Sigmoid colon (tissue), 3 donors: ENCODE measurements around the gene RRM2.

ENCODE experiments used
- CTCF ChIP-seq, 4 experiments: fragments of 450-650 bp in 3 of 4; fragments of 200-600 bp in 1 of 4; IDR thresholded peaks; one replicate each; pipeline ENCODE4 v1.5.1; 2016 to 2019; ENCODE audit warnings: antibody characterized with exemption in 4 of 4, mild to moderate bottlenecking in 3 of 4, moderate library complexity in 2 of 4
- POLR2A ChIP-seq, 2 donors: fragments of 450-650 bp; IDR thresholded peaks; one replicate each; pipeline ENCODE4 v1.6.1; 2016; ENCODE audit warnings: antibody characterized with exemption in 2 of 2, mild to moderate bottlenecking in 2 of 2, moderate library complexity in 2 of 2

DNA sequence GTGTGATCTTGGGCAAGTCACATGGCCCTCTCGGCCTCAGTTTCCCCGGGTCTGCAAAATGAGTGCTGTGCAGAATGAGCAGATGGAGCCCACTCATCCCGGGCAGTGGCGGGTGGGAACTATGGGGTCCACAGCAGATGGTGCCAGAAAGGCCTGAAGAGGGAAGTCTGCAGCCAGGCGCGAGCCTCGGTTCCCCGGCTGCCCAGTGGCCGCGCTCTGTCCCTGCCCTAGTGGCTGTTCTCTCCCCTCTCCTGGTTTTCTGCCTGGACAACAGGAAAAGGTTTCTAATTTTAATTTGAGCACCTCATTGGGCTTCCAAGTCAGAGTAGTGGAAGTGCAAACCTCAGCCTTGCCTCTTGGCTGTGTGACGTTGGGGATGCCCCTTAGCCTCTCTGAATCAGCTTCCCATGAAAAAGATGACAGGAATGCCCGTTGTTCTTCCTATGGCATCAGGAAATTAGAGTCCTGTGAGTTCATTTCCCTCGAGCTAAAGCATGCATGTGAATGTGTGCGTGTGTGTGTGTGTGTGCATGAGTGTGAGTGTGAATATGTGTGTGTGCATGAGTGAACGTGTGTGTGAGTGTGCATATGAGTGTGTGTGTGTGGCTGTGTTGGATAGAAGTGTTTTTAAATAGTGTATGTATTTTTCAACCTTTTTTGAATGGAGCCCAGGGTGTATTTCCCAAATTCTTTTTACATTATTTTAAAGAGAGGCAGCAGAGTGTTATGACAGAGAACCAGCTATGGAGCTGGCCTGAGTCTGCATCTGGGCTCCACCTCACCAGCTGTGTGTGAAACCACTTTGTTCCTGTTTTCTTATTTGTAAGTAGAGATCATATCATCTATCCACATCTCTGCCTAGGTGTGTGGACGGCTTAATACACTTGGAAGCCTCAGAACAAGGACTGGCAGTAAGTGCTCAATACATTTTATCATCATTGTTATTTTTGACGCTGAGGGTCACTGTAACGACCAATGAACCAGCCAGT, 41.3 kb downstream of the RRM2 start:
- TF ChIP-seq CTCF (IDR thresholded peaks at IDR 0.05) (no peak), POLR2A (IDR thresholded peaks at IDR 0.05) (no peak)
